Measurements from ENCODE around the gene PITX1.

DNA sequence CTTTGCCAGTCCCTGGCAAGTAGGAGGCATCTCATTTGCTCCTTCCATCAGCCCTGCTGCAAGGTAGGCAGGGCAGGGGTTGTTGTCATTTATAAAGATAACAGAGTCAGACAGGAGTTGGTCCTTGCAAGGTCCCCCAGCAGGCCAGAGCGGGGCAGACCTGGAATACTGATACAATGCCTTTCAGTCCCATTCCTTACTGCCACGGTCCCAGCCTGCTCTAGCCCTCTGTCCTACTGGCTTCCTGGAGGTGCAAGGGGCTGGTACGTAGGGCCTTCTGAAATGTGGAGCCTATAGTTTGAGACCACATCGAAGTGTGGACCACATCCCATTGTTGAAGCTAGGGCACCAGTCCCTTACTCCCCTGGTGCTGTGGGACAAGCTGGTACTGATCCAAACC is 42.8 kb upstream of the PITX1 start:
- TF ChIP-seq CTCF (IDR thresholded peaks at IDR 0.05): no peak
- TF ChIP-seq POLR2A (IDR thresholded peaks at IDR 0.05): no peak

Data from lower leg skin (tissue), 3 donors.